Type B pancreatic cell (in vitro differentiated cells): ENCODE measurements around the gene APBA3. TPM values are rescaled to one million over a fixed set of nuclear protein-coding genes. Genes with fewer than 3 reads are reported as not detected.

Source experiments
- DNase-seq: peaks from one replicate; pipeline ENCODE4 v3.0.0; 2021; ENCODE audit warnings: mixed read lengths; ENCODE audit not compliant: unreplicated experiment; ENCODE audit errors: extremely low spot score
- H3K27ac Mint-ChIP-seq: 2 replicates; pipeline ENCODE4 v1.8.0; 2021; ENCODE audit warnings: mild to moderate bottlenecking, mixed read lengths
- H3K27me3 Mint-ChIP-seq: 2 replicates; pipeline ENCODE4 v1.8.0; 2021; ENCODE audit warnings: mixed read lengths
- H3K36me3 Mint-ChIP-seq: 2 replicates; pipeline ENCODE4 v1.8.0; 2021; ENCODE audit warnings: mixed read lengths
- H3K4me1 Mint-ChIP-seq: one replicate; pipeline ENCODE4 v1.8.0; 2021; ENCODE audit warnings: mixed read lengths; ENCODE audit not compliant: unreplicated experiment
- H3K4me3 Mint-ChIP-seq: 2 replicates; pipeline ENCODE4 v1.8.0; 2021; ENCODE audit warnings: mild to moderate bottlenecking, mixed read lengths
- H3K9me3 Mint-ChIP-seq: 2 replicates; pipeline ENCODE4 v1.8.0; 2021; ENCODE audit warnings: mixed read lengths
- total RNA-seq: library from RNA; stranded (reverse); gene quantifications from 2 replicates; pipeline ENCODE4 v1.2.1, GENCODE V29; 2021; ENCODE audit warnings: low replicate concordance
- TF ChIP-seq, protein P1 (sequence below): fragments of 200-600 bp; sonication (generic); conservative IDR thresholded peaks from 2 replicates; pipeline ENCODE4 v1.5.0; 2021; ENCODE audit warnings: antibody characterized with exemption, mild to moderate bottlenecking

APBA3 gene
- total RNA-seq, 1 donor from 2014 or later: 28.5 TPM

DNA sequence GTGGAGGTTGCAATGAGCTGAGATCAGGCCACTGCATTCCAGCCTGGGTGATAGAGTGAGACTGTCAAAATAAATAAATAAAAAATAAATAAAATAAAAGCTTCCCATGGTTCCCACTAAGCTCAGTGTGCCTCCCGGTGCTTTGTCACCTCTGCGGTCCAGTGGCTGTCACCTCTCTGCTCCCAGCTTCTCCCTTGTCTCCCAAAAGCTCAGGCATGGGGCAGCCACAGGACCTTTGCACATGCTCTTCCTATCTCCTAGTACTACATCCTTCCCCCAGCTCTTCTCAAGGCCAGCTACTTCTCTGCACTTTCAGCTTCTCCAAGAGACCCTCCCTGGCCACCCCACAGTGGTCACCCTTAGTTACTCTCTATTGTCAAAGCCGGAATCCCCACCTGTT lies 32.3 kb upstream of the APBA3 start:
- Mint-ChIP-seq H3K27ac (no peak overlapping the region), H3K36me3 (no peaks in the 10 kb centered on the region), H3K4me3 (no peak overlapping the region), H3K9me3 (peaks cover 12% of the 10 kb centered on the region), H3K4me1 (no peaks in the 10 kb centered on the region), H3K27me3 (peaks cover 46% of the 10 kb centered on the region)
- no peak for DNase-seq
- TF ChIP-seq, protein P1, sequence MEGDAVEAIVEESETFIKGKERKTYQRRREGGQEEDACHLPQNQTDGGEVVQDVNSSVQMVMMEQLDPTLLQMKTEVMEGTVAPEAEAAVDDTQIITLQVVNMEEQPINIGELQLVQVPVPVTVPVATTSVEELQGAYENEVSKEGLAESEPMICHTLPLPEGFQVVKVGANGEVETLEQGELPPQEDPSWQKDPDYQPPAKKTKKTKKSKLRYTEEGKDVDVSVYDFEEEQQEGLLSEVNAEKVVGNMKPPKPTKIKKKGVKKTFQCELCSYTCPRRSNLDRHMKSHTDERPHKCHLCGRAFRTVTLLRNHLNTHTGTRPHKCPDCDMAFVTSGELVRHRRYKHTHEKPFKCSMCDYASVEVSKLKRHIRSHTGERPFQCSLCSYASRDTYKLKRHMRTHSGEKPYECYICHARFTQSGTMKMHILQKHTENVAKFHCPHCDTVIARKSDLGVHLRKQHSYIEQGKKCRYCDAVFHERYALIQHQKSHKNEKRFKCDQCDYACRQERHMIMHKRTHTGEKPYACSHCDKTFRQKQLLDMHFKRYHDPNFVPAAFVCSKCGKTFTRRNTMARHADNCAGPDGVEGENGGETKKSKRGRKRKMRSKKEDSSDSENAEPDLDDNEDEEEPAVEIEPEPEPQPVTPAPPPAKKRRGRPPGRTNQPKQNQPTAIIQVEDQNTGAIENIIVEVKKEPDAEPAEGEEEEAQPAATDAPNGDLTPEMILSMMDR: no peak

DNA sequence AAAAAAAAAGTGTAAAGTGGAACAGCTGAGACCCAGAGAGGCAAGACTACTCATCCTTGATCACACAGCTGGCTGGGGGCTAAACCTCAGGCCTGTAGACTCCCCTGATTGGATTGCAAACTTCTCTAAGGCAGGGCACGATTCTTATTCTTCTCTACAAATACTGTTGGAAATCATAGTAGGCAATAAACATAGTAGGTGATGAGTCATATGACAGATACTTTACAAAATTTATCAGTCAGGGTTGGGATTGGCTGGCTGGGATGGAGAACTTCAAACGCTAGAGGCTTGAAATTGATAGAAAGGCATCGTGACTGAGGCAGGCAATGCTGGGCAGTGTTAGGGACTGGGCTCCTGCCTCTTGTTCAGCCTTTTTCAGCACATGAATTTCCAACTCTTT lies 30.6 kb upstream of the APBA3 start:
- DNase-seq: no peak
- Mint-ChIP-seq H3K4me3 (no peak overlapping the region), H3K36me3 (no peaks in the 10 kb centered on the region), H3K27ac (no peak overlapping the region), H3K9me3 (peaks cover 12% of the 10 kb centered on the region), H3K27me3 (peaks cover 50% of the 10 kb centered on the region), H3K4me1 (no peaks in the 10 kb centered on the region)
- TF ChIP-seq, protein P1: no peak

DNA sequence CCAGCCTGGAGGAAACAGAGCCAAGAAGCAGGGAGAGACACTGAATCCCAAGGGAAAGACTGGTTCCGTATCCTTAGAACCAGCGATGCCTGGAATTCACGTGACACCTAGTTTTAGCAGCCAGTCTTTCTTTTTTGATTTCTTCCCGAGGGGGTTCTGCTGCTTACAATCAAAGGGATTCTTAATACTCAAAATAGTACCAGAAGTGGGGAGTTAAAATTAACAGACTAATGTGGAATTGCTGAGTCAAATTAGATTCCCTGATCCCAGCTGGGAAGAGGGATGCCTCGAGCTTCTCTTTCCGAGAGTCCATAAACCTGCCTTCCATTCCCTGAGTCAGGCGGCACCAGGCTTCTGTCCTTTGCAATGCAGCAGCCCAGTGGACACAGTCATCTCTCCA lies 29.4 kb upstream of the APBA3 start:
- Mint-ChIP-seq H3K4me1 (no peaks in the 10 kb centered on the region), H3K4me3 (no peak overlapping the region), H3K36me3 (no peaks in the 10 kb centered on the region), H3K27me3 (peaks cover 51% of the 10 kb centered on the region), H3K27ac (no peak overlapping the region), H3K9me3 (peaks cover 6% of the 10 kb centered on the region)
- TF ChIP-seq, protein P1: no peak
- DNase-seq: no peak

DNA sequence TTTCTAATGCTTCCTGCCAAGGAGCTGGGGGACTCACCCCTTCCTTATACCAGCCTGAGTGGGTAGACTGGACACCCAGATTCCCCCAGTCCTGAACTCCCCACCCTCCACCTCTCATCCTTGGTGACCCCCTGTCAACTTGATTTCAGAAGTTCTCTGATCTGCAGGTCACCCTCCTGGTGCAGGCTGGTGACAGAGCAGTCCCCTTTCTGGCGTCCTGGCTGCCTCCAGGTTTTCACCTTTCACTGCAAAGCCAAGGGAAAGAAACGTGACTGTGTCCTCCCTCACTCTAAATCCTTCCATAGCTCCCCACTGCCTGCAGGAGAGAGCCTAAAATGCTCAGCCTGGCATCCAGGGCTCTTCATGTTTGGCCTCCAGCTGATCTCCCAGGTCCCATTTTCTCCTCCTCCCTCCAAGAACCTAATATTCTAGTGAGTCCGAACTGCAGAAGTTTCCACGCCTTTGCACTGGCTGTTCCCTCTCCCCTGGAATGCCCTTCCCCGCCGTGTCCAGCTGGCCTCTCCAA lies 28.8 kb upstream of the APBA3 start:
- no peak overlapping the region for H3K4me3 Mint-ChIP-seq
- no peak overlapping the region for H3K27ac Mint-ChIP-seq
- DNase-seq: no peak
- H3K9me3 Mint-ChIP-seq: peaks cover 6% of the 10 kb centered on the region
- TF ChIP-seq, protein P1: no peak
- H3K4me1 Mint-ChIP-seq: no peaks in the 10 kb centered on the region
- peaks cover 54% of the 10 kb centered on the region for H3K27me3 Mint-ChIP-seq
- H3K36me3 Mint-ChIP-seq: no peaks in the 10 kb centered on the region

DNA sequence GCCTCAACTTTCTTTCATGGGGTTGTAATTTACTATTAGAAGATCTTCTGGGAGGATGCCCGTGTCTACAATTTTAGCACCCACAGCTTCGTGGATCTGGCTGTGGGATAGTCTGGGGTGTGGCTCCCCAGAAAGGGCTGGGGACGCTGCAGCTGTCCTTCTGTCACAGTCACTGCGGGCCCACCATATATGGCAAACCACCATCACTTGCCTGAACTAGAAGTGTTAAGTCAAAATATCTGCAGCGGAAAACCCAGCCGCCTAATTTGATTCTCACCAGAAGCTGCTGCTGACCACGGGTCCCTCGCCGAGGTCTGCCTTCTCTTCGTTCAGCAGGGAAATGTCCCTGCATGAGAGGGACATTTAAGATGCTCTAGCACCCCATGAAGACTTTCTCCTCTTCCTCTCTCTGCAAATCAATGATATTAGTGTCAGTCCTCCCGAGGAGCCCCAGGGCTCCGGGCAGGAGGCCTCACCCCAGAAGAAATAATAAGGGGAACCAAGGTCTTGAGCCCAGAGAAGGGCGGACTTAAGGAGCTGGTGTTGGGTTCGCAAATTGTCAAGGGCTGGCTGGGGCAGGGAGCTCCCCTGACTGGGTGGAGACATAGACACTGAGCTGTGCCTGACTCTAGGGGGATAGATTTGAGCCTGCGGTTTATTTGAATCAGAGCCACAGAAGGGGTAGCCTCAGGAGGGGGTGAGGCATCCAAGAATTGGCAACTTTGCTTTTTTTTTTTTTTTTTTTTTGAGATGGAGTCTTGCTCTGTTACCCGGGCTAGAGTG lies 27.7 kb upstream of the APBA3 start:
- DNase-seq: no peak
- Mint-ChIP-seq H3K9me3 (peaks cover 6% of the 10 kb centered on the region), H3K27ac (no peak overlapping the region), H3K36me3 (no peaks in the 10 kb centered on the region), H3K27me3 (peaks cover 61% of the 10 kb centered on the region), H3K4me3 (no peak overlapping the region), H3K4me1 (no peaks in the 10 kb centered on the region)
- TF ChIP-seq, protein P1: no peak
